ENCODE measurements around the gene CEACAM19.
"Not testable (repeated sequence)": the region's sequence is repeated elsewhere in the genome, so short reads cannot be mapped to it uniquely, and the experiment has no call there.

Gene CEACAM19, protein sequence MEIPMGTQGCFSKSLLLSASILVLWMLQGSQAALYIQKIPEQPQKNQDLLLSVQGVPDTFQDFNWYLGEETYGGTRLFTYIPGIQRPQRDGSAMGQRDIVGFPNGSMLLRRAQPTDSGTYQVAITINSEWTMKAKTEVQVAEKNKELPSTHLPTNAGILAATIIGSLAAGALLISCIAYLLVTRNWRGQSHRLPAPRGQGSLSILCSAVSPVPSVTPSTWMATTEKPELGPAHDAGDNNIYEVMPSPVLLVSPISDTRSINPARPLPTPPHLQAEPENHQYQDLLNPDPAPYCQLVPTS

DNA sequence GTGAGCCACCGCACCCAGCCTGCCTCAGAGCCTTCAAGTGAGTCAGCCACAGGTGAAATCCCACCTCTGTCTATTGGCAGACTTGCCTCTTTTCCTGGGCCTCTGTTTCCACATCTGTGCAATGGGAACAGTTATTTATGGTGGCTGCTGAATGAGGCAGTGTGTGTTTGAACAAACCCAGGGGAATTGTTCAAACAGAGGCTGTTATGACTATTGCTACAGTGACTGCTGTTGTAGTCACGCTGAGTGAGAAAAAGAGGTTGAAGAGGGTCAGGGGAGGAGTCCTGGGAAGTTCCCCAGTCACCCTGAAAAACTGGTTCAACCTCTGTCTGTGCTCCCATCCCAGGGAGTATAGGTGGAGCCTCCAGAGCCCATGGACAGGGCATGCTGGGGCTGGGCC, at the start of gene CEACAM19:
Gene CEACAM19, plus strand, starts transcription at position 83 of the 400 bp plus-strand sequence. CDS start 450 bp downstream, outside the sequence.
- FAIRE-seq (no peak), DNase-seq (ENCODE audit: insufficient read length, low spot score) (no peak)

DNA sequence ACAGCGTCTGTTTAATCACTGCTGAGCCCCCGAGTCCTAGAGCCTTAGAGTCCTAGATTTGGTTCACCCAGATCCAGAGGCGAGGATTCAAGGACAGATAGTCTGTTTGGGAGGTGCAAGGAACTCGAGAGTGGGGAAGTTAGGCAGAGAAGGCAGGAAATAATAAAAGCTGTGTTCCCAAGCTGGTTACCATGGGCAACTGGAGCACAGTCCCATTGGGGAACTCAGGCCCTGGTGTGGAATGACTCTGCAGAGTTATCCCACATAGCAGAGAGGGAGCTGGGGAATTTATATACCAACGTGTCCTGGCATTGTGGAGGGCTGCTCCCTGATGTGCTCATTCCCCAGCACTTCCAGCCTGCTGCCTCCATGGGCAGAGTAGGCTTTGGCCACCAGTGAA, 48.2 kb upstream of the CEACAM19 start:
- FAIRE-seq (no peak), DNase-seq (ENCODE audit: insufficient read length, low spot score) (no peak)

DNA sequence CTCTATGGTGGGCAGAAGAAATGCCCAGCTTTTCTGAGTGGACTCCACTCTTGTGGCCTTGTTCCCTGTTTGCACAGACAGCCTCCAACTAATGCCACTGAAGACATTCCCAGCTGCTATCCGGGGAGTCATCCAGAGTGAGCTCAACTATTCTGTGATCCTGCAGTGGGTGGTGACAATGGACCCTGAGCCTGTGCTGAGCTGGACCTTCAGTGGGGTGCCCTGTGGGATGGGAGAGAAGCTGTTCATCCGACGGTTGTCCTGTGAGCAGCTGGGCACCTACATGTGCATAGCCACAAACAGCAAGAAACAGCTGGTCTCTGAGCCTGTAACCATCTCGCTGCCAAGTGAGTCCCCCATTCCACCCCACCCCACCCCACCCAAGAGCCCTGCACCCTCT, 47.7 kb upstream of the CEACAM19 start:
- FAIRE-seq, result no peak
- no peak for DNase-seq (ENCODE audit: insufficient read length, low spot score)

DNA sequence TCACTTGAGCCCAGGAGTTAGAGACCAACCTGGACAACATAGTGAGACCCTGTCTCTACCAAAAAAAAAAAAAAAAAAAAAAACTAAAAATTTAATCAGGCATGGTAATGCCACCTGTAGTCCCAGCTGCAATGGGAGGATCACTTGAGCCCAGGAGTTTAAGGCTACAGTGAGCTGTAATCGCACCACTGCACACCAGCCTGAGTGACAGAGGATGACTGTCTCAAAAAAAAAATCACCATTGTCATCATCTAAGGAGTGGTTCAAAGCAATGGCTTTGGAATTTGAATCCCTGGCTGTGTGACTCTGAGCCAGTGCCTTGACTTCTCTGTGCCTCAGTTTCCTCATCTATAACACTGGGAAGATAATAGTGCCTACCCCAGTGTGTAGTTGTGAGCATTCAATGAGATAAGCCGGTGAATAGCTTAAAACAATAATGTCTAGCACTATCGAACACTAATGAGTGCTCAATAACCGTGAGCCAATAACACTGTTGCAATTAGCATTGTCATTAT, 46.4 kb upstream of the CEACAM19 start:
- no peak for DNase-seq (ENCODE audit: insufficient read length, low spot score)
- no peak for FAIRE-seq

DNA sequence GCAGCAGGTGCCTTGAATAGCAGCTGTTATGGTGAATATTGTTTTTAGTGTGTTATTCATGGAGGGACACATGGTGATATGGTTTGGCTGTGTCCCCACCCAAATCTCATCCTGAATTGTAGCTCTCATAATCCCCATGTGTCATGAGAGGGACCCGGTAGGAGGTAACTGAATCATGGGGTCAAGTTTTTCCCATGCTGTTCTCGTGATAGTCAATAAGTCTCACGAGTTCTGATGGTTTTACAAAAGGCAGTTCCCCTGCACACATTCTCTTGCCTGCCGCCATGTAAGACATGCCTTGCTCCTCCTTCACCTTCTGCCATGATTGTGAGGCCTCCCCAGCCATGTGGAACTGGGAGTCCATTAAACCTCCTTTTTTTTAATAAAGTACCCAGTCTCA, 45.6 kb upstream of the CEACAM19 start:
- DNase-seq (ENCODE audit: insufficient read length, low spot score); FAIRE-seq: not testable (repeated sequence)

DNA sequence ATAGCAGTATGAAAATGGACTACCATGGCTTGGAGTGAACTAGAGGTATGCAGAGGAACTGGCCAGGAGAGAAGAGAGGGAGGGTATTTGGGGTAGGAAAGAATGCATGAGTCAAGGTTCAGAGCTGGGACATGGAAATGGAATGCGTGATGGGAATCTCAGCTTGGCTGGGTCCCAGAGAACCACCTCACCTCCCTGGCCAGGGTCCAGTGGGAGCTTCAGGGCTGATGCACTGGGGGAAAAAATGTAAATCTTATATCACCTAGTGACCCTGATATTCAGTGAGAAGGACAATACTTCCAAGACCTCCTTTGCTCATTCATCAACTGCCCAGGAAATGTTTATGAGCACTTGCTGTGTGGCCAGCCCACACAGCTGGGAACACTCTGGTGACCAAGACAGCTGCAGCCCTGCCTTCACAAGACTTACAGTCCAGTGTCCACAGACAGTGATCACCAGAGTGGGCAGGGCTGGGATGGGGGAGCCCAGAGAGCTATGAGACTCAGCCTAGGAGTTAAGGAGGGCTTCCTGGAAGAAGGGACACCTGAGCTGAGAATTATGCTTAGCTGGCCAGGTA, 45.1 kb upstream of the CEACAM19 start:
- no peak for FAIRE-seq
- DNase-seq (ENCODE audit: insufficient read length, low spot score), result no peak

DNA sequence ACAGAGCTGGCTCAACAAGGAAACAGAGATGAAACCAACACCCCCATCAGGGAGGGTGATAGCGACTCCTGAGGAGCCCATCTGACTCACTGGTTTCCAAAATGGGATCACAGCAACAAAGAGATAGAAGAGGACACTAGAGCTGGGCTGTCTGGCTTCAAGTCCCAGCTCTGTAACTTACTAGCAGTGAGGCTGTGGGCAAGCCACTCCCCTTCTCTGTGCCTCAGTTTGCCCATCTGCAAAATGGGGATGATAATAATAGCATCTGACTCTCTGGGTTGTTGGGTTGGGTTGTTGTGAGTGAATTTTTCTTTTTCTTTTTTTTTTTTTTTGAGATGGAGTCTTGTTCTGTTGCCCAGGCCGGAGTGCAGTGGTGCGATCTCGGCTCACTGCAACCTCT, 43.7 kb upstream of the CEACAM19 start:
- FAIRE-seq (no peak), DNase-seq (ENCODE audit: insufficient read length, low spot score) (no peak)

DNA sequence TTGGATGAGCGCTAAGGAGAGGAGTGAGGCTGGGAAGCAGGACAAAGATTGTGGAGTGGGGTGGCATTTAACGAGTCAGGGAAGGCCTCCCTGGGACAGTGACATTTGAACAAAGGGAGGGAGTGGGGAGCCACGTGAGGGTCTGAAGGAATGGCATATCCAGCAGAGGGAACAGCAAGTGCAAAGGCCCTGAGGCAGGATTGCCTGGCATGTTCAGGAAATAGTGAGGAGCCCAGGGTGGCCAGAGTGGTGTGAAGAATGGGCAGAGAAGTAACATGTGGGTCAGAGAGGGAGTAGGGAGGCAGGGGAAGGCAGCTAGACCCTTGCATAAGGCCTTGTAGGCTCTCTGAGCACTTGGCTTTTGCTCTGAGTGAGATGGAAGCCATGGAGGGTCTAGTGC, 42.5 kb upstream of the CEACAM19 start:
- FAIRE-seq (no peak), DNase-seq (ENCODE audit: insufficient read length, low spot score) (no peak)

DNA sequence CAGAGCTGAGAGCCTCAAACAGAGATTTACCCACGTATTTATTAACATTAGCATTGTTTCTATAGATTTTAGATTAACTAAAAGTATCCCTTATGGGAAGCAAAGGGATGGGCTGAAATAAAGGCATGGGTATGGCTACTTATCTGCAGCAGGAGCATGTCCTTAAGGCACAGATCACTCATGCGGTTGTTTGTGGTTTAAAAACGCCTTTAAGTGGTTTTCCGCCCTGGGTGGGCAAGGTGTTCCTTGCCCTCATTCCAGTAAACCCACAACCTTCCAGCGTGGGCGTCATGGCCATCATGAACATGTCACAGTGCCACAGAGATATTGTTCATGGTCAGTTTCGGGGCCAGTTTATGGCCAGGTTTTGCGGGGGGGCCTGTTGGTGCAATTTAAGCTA, 39.7 kb upstream of the CEACAM19 start:
- FAIRE-seq; DNase-seq (ENCODE audit: insufficient read length, low spot score): not testable (repeated sequence)

DNA sequence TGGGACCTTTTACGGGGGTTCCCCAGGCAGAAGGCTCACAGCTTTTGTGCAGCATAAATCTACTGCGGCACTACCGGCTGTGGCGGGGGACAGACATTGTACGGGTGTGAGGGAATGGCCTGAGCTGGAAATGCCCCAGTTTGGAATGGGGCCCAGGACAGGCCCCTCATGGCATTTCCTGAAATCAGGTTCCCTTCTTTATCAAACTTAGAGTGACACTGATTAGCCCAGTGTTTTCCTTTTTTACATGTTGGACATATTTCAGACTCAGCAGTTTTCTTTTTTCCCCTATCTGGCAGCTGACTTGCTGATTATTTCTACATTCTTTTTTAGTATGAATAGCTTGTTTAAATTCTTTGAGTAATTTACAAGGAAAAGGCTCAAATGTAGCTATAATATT, 37.2 kb upstream of the CEACAM19 start:
- DNase-seq (ENCODE audit: insufficient read length, low spot score); FAIRE-seq: not testable (repeated sequence)

DNA sequence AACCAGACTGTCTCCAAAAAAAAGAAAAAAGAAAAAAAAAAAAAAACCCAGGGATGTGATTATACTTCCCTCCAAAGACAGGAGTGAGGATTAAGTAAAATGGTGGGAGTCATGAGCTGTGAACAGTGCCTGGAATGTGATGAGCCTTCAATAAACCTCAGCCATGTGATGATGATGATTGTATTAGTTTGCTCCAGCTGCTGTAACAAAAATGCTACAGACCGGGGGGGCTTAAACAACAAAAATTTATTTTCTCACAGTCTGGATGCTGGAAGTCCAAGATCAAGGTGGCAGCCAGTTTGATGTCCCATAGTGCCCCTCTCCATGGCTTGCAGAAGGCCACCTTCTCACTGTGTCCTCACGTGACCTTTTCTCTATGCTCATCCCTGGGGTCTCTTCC, 36.5 kb upstream of the CEACAM19 start:
- FAIRE-seq (no peak), DNase-seq (ENCODE audit: insufficient read length, low spot score) (no peak)

DNA sequence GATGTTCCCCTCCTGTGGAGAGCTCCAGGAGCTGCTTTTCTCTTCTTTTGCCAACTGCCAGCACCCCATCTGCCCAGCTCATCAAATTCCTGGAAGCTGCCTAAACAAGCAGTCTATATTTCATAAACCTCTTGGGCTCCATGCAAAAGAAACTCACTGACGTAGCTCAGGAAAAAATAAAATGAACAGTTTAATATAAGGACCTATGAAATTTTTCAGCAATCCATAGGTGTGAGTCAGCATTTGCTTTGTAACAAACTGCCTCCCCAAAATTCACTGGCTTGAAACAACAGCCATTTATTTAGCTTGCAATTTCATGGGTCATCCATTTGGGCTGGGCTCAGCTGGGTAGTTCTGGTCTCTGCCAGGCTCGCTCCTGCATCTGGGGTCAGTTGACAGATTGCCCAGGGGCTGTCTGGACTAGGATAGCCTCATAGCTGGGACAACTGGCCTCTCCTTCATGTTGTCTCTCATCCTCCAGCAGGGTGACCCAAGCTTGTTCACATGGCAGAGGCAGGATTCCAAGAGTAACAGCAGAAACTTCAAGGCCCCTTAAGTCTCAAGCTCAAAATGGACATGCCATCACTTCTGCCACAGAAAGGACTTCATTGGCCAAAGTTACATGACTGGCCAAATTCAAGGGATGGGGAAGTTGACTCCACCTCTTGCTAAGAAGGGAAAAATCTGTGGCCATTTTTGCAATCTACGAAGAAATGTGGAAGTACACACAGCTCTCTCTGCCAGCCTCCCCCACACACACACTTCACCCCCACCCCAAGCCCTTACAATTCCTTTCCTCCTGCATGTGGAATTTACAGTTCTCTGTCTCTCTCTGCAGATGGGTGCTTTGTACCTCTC, 35.5 kb upstream of the CEACAM19 start:
- DNase-seq (ENCODE audit: insufficient read length, low spot score), result no peak
- no peak for FAIRE-seq

DNA sequence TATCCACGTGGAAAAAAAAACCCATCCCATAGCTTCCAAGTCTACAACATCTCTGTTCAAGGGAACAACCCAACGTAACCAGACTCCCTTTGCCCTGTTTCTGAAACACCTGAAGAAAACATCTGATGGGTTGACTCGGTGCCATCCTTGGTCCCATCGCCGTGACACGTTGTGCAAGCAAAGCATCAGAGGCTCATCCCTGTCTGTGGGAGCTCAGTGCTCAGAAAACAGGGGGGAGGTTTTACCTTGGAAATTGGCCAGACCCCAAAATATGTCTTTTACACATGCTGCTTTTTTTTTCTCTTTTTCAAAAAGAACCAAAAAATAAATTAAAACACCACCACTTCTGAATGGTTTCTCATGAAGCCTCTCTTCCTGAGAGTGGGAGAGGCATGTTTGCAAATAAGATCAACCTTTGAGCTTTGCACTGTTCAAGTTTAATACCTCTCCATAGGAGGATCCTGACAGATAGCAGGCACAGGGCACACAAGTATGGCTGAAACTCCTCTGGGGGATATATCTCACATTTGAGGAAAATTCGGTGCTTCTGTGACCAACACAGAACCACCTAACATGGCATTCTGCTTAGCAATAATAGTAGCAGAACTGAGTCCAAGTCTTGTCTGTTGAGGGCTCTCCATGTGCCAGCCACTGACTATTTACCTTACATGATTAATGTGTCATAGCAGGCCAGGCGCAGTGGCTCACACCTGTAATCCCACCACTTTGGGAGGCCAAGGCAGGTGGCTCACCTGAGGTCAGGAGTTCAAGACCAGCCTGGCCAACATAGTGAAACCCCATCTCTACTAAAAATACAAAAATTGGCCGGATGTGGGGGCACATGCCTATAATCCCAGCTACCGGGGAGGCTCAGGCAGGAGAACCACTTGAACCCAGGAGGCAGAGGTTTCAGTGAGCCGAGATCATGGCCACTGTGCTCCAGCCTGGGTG, 34.6 kb upstream of the CEACAM19 start:
- no peak for FAIRE-seq
- no peak for DNase-seq (ENCODE audit: insufficient read length, low spot score)

DNA sequence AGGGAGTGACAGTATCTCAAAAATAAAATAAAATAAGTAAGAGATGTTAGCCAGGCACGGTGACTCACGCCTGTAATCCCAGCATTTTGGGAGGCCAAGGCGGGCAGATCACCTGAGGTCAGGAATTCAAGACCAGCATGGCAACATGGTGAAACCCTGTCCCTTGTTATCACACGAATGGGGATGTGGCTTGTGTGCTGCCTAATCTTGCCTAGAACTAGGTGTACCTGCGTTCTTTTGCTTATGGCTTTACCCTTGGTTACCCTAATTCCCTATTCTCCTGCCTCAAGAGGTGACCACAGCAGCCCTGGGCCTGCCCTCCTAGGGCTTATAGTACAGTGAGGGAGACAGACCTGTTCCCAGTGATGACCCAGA, 33.9 kb upstream of the CEACAM19 start:
- FAIRE-seq, result no peak
- DNase-seq (ENCODE audit: insufficient read length, low spot score), result no peak

DNA sequence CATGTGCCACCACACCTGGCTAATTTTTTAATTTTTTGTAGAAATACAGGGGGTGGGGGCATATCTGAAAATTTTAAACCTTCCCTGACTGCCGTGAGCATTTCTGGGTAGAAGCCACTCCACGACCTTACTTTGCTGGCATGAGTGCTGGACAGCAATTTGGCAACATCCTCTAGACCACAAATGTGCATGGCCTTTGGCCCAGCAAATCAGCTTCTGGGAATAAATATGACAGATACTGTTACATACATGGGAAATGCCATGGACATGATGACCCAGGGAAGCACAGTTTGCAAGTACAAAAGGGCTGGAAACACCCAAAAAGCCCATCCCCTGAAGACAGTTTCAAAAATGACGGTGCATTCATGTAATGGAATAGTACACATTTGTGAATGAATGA, 30.8 kb upstream of the CEACAM19 start:
- no peak for DNase-seq (ENCODE audit: insufficient read length, low spot score)

DNA sequence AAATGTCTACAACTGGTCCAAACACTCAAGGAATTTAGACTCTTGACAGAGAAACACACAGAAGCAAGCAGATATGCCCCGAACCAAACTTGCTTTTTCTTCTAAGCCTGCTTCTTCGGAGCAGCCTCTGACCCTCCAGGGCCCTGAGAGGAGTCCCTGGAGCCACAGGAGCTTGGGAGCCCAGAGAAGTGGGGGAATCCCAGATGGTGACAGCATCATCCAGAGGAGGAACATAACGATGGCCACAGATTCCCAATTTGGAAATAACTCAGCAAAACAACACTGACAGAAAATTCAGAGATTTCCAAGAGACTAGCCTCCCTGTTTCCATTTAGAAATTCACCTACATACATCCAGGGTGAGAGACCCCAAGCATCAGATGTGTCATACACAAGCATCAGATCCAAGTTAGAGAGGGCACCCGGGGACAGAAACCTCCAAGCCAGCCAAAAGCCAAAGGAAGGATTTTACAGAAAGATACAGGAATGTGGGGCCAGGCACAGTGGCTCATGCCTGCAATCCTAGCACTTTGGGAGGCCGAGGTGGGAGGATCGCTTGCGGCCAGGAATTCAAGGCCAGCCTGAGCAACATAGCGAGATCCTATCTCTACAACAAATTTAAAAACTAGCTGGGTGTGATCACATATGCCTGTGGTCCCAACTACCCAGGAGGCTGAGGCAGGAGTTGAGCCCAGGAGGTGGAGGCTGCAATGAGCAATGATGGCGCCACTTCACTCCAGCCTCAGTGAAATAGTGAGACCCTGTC, 29.6 kb upstream of the CEACAM19 start:
- FAIRE-seq (no peak), DNase-seq (ENCODE audit: insufficient read length, low spot score) (no peak)

More for the DNA sequence above, 30.8 kb upstream of the CEACAM19 start:
- FAIRE-seq, result no peak

DNA sequence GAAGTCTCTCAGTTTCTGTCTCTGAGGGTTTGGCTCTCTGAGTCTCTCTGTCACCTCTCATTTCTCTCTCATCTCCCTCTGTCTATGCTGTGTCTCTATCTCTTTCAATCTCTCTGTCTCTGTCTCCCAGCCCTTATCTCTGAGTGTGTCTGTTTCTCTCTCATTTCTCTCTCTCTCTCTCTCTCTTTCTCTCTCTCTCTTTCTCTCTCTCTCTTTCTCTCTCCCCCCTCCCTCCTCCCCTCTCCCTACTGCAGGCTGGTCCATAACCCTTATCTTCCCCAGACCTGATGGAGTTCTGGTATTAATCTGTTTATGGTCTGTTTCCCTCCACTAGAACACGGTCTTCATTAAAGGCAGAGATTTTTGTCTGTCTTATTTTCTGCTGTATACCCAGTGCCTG, 28.9 kb upstream of the CEACAM19 start:
- no peak for DNase-seq (ENCODE audit: insufficient read length, low spot score)
- no peak for FAIRE-seq

DNA sequence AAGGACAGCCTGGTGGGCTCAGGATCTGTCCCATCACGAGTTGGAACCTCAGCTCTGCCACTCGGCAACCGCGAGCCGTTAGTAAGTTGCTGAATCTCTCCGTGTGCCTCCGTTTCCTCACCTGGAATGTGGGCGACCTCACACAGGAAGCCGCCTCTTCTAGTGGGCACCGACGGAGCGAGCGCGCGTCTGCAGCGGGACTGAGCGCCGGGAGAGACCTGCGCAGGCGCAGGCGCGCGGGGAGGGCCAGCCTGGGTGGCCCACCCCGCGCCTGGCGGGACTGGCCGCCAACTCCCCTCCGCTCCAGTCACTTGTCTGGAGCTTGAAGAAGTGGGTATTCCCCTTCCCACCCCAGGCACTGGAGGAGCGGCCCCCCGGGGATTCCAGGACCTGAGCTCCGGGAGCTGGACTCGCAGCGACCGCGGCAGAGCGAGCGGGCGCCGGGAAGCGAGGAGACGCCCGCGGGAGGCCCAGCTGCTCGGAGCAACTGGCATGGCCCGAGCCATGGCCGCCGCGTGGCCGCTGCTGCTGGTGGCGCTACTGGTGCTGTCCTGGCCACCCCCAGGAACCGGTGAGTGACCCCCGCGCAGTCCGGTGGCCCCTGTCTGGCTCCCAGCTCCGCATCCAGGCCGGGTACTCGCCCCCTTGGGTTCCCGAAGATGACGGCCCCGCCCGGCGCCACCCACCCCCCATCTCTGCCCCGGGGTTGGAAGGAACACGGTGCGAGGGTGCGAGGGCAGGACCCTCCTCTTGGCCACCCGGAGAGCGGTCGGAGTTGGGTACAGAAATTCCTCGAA, 27.5 kb upstream of the CEACAM19 start, which contains the start of gene PVR:
Gene PVR, plus strand, starts transcription at position 306 of the 797 bp plus-strand sequence. Its CDS starts 187 bp downstream, at position 493.
- FAIRE-seq (no peak), DNase-seq (ENCODE audit: insufficient read length, low spot score) (no peak)
